Cortex of kidney (tissue), 1 donor: ENCODE data around the gene HDAC10.

Experiments
- DNase-seq: peaks from one replicate; lab custom pipeline; 2025; lab: John Stamatoyannopoulos, UW

Gene HDAC10

GRCh38 chr22:50255607-50256006 is 4.5 kb upstream of the HDAC10 start:
- no peak for DNase-seq

- DNase-seq = no peak
Observed at GRCh38 chr22:50255099-50255498, 4.0 kb upstream of the HDAC10 start.

GRCh38 chr22:50253941-50254340 is 2.9 kb upstream of the HDAC10 start:
- no peak for DNase-seq

GRCh38 chr22:50253046-50253915 is 2.2 kb upstream of the HDAC10 start:
- no peak for DNase-seq

GRCh38 chr22:50252082-50253045 is 1.3 kb upstream of the HDAC10 start:
- no peak for DNase-seq

- no peak for DNase-seq
Observed at GRCh38 chr22:50251477-50252081, 514 bp upstream of the HDAC10 start.

GRCh38 chr22:50250249-50250554 is 863 bp downstream of the HDAC10 start:
- DNase-seq = no peak

- DNase-seq = no peak
Observed at GRCh38 chr22:50249341-50250248, 1.5 kb downstream of the HDAC10 start.

GRCh38 chr22:50248196-50249081 is 2.6 kb downstream of the HDAC10 start:
- DNase-seq = no peak

GRCh38 chr22:50247748-50248147 is 3.3 kb downstream of the HDAC10 start:
- DNase-seq = no peak

GRCh38 chr22:50246242-50247175 is 4.6 kb downstream of the HDAC10 start:
- DNase-seq = no peak

GRCh38 chr22:50245214-50246072 is 5.6 kb downstream of the HDAC10 start:
- DNase-seq = no peak

GRCh38 chr22:50244420-50245213 is 6.4 kb downstream of the HDAC10 start, which contains the start of gene TUBGCP6:
Gene TUBGCP6 (minus strand): TSS chr22:50245023. CDS start chr22:50244459, 564 bp downstream.
- DNase-seq = no peak

- no peak for DNase-seq
Observed at GRCh38 chr22:50243685-50244419, 7.2 kb downstream of the HDAC10 start.

GRCh38 chr22:50242406-50242949 is 8.6 kb downstream of the HDAC10 start:
- DNase-seq = no peak

GRCh38 chr22:50238755-50239154 is 12.3 kb downstream of the HDAC10 start:
- DNase-seq = no peak
